HCT116 (cell line): Measurements from ENCODE around the gene KIRREL3. TPM values are rescaled to one million over a fixed set of nuclear protein-coding genes. Genes with fewer than 3 reads are reported as not detected.

Source experiments
- ATAC-seq: fragments of 200-7000 bp; cut with Tn5 transposase; 2 replicates; pipeline ENCODE4 v1.9.1; 2020; ENCODE audit warnings: mild to moderate bottlenecking, moderate library complexity
- BruUV-seq: library from RNA; stranded (reverse); fragments of 400-500 nt; replicated peaks from 2 replicates; lab custom pipeline; 2021; lab: Mats Ljungman, UMichigan
- CTCF ChIA-PET: fragments of 300-600 bp; sonication (Branson Sonifier 250); formaldehyde crosslinking; loops from one replicate; lab custom pipeline; 2021; ENCODE audit warnings: antibody characterized with exemption; lab: Charles Lee
- POLR2A ChIA-PET: fragments of 300-600, 350-600 bp; sonication (Branson Sonifier 250); formaldehyde crosslinking; loops from one replicate; lab custom pipeline; 2021; ENCODE audit warnings: antibody characterized with exemption; lab: Charles Lee
- RAD21 ChIA-PET, 2 experiments: fragments of 300-600 bp; sonication (Branson Sonifier 250); formaldehyde crosslinking; loops; one replicate each; lab custom pipeline; 2023; ENCODE audit warnings: low total read pairs in 2 of 2; ENCODE audit not compliant: uncharacterized antibody in 2 of 2, unreplicated experiment in 2 of 2, low non-redundant PET in 1 of 2; lab: Charles Lee
- DNase-seq: peaks from one replicate; pipeline ENCODE4 v3.0.0-alpha.2; 2010; ENCODE audit warnings: low read depth, low spot score
- H2AFZ ChIP-seq: fragments of 200-600 bp; shearing (Covaris generic), sonication (generic); 2 replicates; pipeline ENCODE4 v1.6.1; 2017; ENCODE audit warnings: low read depth, mixed run types, mixed read lengths, antibody characterized with exemption, low read length; ENCODE audit not compliant: poor library complexity, severe bottlenecking
- H3K27ac ChIP-seq: 2 replicates; pipeline ENCODE4 v1.5.1; 2012; ENCODE audit warnings: low read depth, low read length
- H3K27me3 ChIP-seq: fragments of 200-600 bp; sonication (generic); 2 replicates; pipeline ENCODE4 v1.6.1; 2016; ENCODE audit warnings: mixed run types, low read length, mixed read lengths; ENCODE audit not compliant: insufficient read depth
- H3K36me3 ChIP-seq, 2 experiments: fragments of 200-500 bp in 1 of 2; fragments of 200-600 bp in 1 of 2; sonication (Bioruptor generic) in 1 of 2; sonication (generic) in 1 of 2; 2 replicates each; pipeline versions ENCODE4 v1.5.1 to v1.6.1; 2014 to 2016; ENCODE audit warnings: low read length in 2 of 2, inconsistent platforms in 1 of 2, mixed read lengths in 1 of 2, mixed run types in 1 of 2; ENCODE audit not compliant: insufficient read depth in 2 of 2, control insufficient read depth in 1 of 2
- H3K4me1 ChIP-seq, 2 experiments: fragments of 200-600 bp in 1 of 2; sonication (generic) in 1 of 2; 2 replicates each; pipeline versions ENCODE4 v1.5.1 to v1.6.1; 2012 to 2017; ENCODE audit warnings: low read length in 2 of 2, inconsistent platforms in 1 of 2, mild to moderate bottlenecking in 1 of 2, mixed read lengths in 1 of 2, mixed run types in 1 of 2, moderate library complexity in 1 of 2; ENCODE audit not compliant: insufficient read depth in 2 of 2, control insufficient read depth in 1 of 2
- H3K4me2 ChIP-seq: fragments of 200-600 bp; sonication (generic); 2 replicates; pipeline ENCODE4 v1.6.1; 2017; ENCODE audit warnings: mixed run types, low read length, mixed read lengths
- H3K4me3 ChIP-seq, 2 experiments: fragments of 200-600 bp in 1 of 2; sonication (generic) in 1 of 2; replicated peaks in 1 of 2; 2 replicates each; pipeline ENCODE4 v1.5.1; 2011 to 2016; ENCODE audit warnings: low read length in 2 of 2, control low read depth in 1 of 2, low read depth in 1 of 2, mild to moderate bottlenecking in 1 of 2, mixed read lengths in 1 of 2, mixed run types in 1 of 2
- H3K79me2 ChIP-seq: fragments of 200-600 bp; sonication (generic); 2 replicates; pipeline ENCODE4 v1.6.1; 2017; ENCODE audit warnings: mild to moderate bottlenecking, mixed run types, low read length, moderate library complexity, mixed read lengths; ENCODE audit not compliant: insufficient read depth
- H3K9ac ChIP-seq: fragments of 200-600 bp; sonication (generic); 2 replicates; pipeline ENCODE4 v1.6.1; 2016; ENCODE audit warnings: low read length, mixed read lengths
- H3K9me2 ChIP-seq: fragments of 200-600 bp; sonication (generic), shearing (Covaris generic); 2 replicates; pipeline ENCODE4 v1.6.1; 2017; ENCODE audit warnings: mixed run types, mild to moderate bottlenecking, moderate library complexity; ENCODE audit not compliant: insufficient read depth
- H3K9me3 ChIP-seq, 2 experiments: fragments of 200-500 bp in 1 of 2; fragments of 200-600 bp in 1 of 2; sonication (Bioruptor generic) in 1 of 2; sonication (generic) in 1 of 2; 2 replicates each; pipeline ENCODE4 v1.6.1; 2014 to 2017; ENCODE audit warnings: low read length in 2 of 2, mixed read lengths in 2 of 2, inconsistent platforms in 1 of 2, low read depth in 1 of 2, mild to moderate bottlenecking in 1 of 2, mixed run types in 1 of 2, moderate library complexity in 1 of 2; ENCODE audit not compliant: control insufficient read depth in 1 of 2, insufficient read depth in 1 of 2
- H4K20me1 ChIP-seq: fragments of 200-600 bp; sonication (generic), shearing (Covaris generic); 2 replicates; pipeline ENCODE4 v1.6.1; 2017; ENCODE audit warnings: mixed run types, mild to moderate bottlenecking, moderate library complexity; ENCODE audit not compliant: insufficient read depth
- EZH2 ChIP-seq: fragments of 200-600 bp; sonication (generic); IDR thresholded peaks from 2 replicates; pipeline ENCODE4 v1.6.1; 2017; ENCODE audit warnings: antibody characterized with exemption, mixed run types
- ZNF274 ChIP-seq: fragments of 200-500 bp; sonication (Bioruptor generic); IDR thresholded peaks from 2 replicates; pipeline ENCODE4 v1.6.1; 2014; ENCODE audit warnings: mild to moderate bottlenecking, low read depth, low read length, inconsistent platforms
- intact Hi-C: fragments of 100-400 bp; cut with micrococcal nuclease; formaldehyde crosslinking; loops from 2 replicates; pipeline ENCODE4 v1.10.0; 2022
- total RNA-seq: library from RNA; stranded (reverse); gene quantifications from one replicate; pipeline ENCODE4 v1.2.1, GENCODE V29; 2021; ENCODE audit not compliant: unreplicated experiment

Gene KIRREL3
- total RNA-seq, 1 experiment from 2014 or later: not detected

DNA sequence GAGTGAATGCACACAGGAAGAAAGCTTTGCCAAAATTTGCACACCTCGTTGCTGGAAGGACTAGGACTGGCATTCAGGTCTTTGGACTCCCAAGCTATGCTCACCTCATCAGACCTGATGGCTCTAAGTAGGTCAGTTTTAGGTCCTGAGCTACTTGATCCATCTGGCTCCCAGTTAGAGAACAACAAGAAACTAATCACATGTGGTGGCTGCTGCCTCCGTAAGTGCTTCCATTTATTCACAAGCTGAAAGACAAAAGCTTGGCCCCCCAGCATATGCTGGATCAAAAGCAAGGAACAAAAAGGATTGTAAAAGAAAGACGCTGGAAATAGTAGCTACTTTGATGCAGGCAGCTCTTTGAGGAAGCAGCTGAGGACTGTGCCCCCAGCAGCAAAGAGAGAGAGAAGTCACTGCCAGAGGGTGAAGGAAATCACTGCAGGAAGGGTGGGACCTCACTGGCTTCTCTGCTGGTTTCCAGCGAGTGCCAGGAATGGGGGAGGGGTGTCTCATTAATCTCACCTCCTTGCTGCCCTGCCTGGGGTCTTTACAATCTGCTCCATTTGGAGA, 268.9 kb downstream of the KIRREL3 start:
- H3K79me2 ChIP-seq: no peaks in the 10 kb centered on the region
- H3K36me3 ChIP-seq: no peaks in the 10 kb centered on the region
- no peaks in the 10 kb centered on the region for H3K9me2 ChIP-seq
- no peak for DNase-seq
- no peak overlapping the region for H3K27ac ChIP-seq
- H3K9me3 ChIP-seq: no peaks in the 10 kb centered on the region
- ChIA-PET POLR2A (no interaction called here), CTCF (no interaction called here), RAD21 (no interaction called here)
- no peak for ATAC-seq
- H2AFZ ChIP-seq: no peak overlapping the region
- no TSS peak for BruUV-seq
- TF ChIP-seq EZH2: no peak
- no peak for TF ChIP-seq ZNF274
- H3K4me3 ChIP-seq: no peak overlapping the region
- intact Hi-C loops: no loop called here
- H4K20me1 ChIP-seq: no peaks in the 10 kb centered on the region
- H3K4me1 ChIP-seq: no peaks in the 10 kb centered on the region
- H3K9ac ChIP-seq: no peak overlapping the region
- peaks cover 49% of the 10 kb centered on the region for H3K27me3 ChIP-seq
- H3K4me2 ChIP-seq: no peak overlapping the region

DNA sequence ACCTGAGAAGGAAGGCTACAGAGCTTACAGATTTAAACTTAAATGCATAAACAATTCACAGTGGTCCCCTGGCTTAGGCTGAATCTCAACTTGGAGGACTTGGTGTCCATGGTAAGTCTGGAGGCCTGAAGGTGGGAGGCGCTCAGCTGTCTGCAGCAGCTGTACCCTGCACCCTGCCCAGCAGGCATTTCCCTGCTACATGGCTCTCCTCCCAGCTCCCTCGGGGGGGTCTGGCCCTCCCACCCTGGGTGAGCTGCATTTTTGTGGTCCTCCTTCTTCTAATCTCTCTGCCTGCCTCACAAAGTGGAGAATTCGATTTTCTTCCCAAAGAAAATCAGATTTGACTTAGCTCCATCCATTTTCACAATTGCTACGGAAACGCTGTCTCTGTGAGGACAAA, 273.2 kb downstream of the KIRREL3 start:
- POLR2A ChIA-PET: no interaction called here
- DNase-seq: no peak
- ATAC-seq: no peak

More for the DNA sequence above, 273.2 kb downstream of the KIRREL3 start:
- no peaks in the 10 kb centered on the region for H3K9me2 ChIP-seq
- no peaks in the 10 kb centered on the region for H3K4me1 ChIP-seq
- no peaks in the 10 kb centered on the region for H3K9me3 ChIP-seq
- H3K4me2 ChIP-seq: no peak overlapping the region
- no TSS peak for BruUV-seq
- H3K4me3 ChIP-seq: no peak overlapping the region
- H2AFZ ChIP-seq: no peak overlapping the region
- H3K27ac ChIP-seq: no peak overlapping the region
- no peaks in the 10 kb centered on the region for H4K20me1 ChIP-seq
- H3K79me2 ChIP-seq: no peaks in the 10 kb centered on the region
- no peaks in the 10 kb centered on the region for H3K36me3 ChIP-seq
- RAD21 ChIA-PET: no interaction called here
- intact Hi-C loops: loop anchor here (10.0 kb wide), 1 partner anchor 57 kb away; no protein-coding TSS in a partner anchor
- CTCF ChIA-PET: no interaction called here
- H3K27me3 ChIP-seq: peaks cover 43% of the 10 kb centered on the region
- H3K9ac ChIP-seq: no peak overlapping the region
- TF ChIP-seq ZNF274: no peak
